Ovary (tissue), 9 donors: ENCODE measurements around the gene LMOD2. TPM values are rescaled to one million over a fixed set of nuclear protein-coding genes. Genes with fewer than 3 reads are reported as not detected.

Experiments used
- DNase-seq, 5 donors: peaks; one replicate each; pipeline ENCODE4 v3.0.0-alpha.2; 2019 to 2020
- H3K27ac ChIP-seq, 2 donors: fragments of 200-600 bp; one replicate each; pipeline versions ENCODE4 v1.5.1 to v1.8.0; 2019 to 2022
- H3K27me3 ChIP-seq: fragments of 200-600 bp; one replicate; pipeline ENCODE4 v1.8.0; 2022
- H3K36me3 ChIP-seq: fragments of 200-600 bp; sonication (generic); one replicate; pipeline ENCODE4 v1.5.1; 2019
- H3K4me1 ChIP-seq: one replicate; pipeline ENCODE4 v1.8.1; 2013; ENCODE audit warnings: mild to moderate bottlenecking, moderate library complexity; ENCODE audit not compliant: insufficient read depth
- H3K4me3 ChIP-seq: fragments of 200-600 bp; sonication (generic); one replicate; pipeline ENCODE4 v1.5.1; 2017
- H3K9me3 ChIP-seq, 2 donors: fragments of 200-600 bp in 1 of 2; sonication (generic) in 1 of 2; one replicate each; pipeline versions ENCODE4 v1.5.1 to v1.8.1; 2013 to 2019; ENCODE audit warnings: mild to moderate bottlenecking in 1 of 2, moderate library complexity in 1 of 2
- CTCF ChIP-seq, 3 donors: fragments of 450-650 bp in 2 of 3; fragments of 200-600 bp in 1 of 3; IDR thresholded peaks; one replicate each; pipeline versions ENCODE4 v1.5.1 to v1.8.0; 2016 to 2022; ENCODE audit warnings: antibody characterized with exemption in 3 of 3, mild to moderate bottlenecking in 1 of 3
- EP300 ChIP-seq: sonication (generic); formaldehyde crosslinking; IDR thresholded peaks from one replicate; pipeline ENCODE4 v1.6.1; 2017; ENCODE audit warnings: antibody characterized with exemption
- POLR2A ChIP-seq: fragments of 450-650 bp; IDR thresholded peaks from one replicate; pipeline ENCODE4 v1.6.1; 2017; ENCODE audit warnings: antibody characterized with exemption, mild to moderate bottlenecking, moderate library complexity
- whole genome bisulfite sequencing, 3 donors: extraction: QIAGEN DNeasy Blood & Tissue Kit in 1 of 3; methylation state at CpG; one replicate each; pipeline versions ENCODE4 v1.1.5 to v1.1.7; 2013 to 2017; 5-methylcytosine and 5-hydroxymethylcytosine counted together
- intact Hi-C, 4 donors: fragments of 100-400 bp; cut with DNase I; formaldehyde crosslinking; loops; one replicate each; pipeline versions ENCODE4 v1.11.0 to v1.15.1; 2022 to 2023
- polyA plus RNA-seq, 2 donors: library from polyadenylated mRNA; stranded (reverse); fragments of 200-250 nt in 1 of 2; fragments of 350-450 nt in 1 of 2; fragmentation: Illumina TruSeq in 1 of 2; extraction: RNeasy Lipid Tissue Mini Kit (QIAGEN cat#74804) in 1 of 2; gene quantifications; one replicate each; pipeline ENCODE4 v1.2.3, GENCODE V29; 2013 to 2014
- total RNA-seq, 7 donors: library from RNA; depleted of rRNA in 2 of 7; stranded (reverse); fragments of >200 nt in 2 of 7; fragmentation: NEBNext Ultra II Directional in 3 of 7; extraction: Animal tissue kit (Norgen Biotek cat#: 25700) in 3 of 7; gene quantifications; one replicate each; pipeline versions ENCODE4 v1.1.0 to v1.2.4, GENCODE V29; 2016 to 2023
- donor health status: DM: no; HTN: no; CAD: no; lungs with moderate emphysema.
- donor health status: DM: no; HTN: no; CAD: no.
- donor health status: Bipolar disorder and iron deficiency.
- donor health status: DM: yes; HTN: yes; CAD: no.
- donor health status: DM: no; HTN: no; CAD: no.
- donor health status: DM: yes; HTN: yes; CAD: no.

Gene LMOD2
- total and polyA plus RNA-seq, 9 donors: 0.07 to 0.15 TPM; not detected in 7

GRCh38 chr7:123695944-123696677, 40.4 kb downstream of the LMOD2 start:
- intact Hi-C loops: loop anchor here in 1 of 4 donors (10.0 kb wide), 1 partner anchor 49 kb away; the partner anchor contains the start of gene WASL
- Histone ChIP-seq H3K4me3 (no peak overlapping the region), H3K9me3 (no peaks in the 10 kb centered on the region), H3K27me3 (no peaks in the 10 kb centered on the region), H3K36me3 (no peaks in the 10 kb centered on the region), H3K27ac (no peak overlapping the region), H3K4me1 (no peaks in the 10 kb centered on the region)
- no peak for TF ChIP-seq EP300
- no peak for DNase-seq
- 60 to 68% (median 66%) methylated on average over 3 of the region's 3 CpGs for WGBS, 3 donors

- DNase-seq: no peak
- 77 to 93% (median 84%) methylated on average over 1 of the region's 1 CpG for WGBS, 3 donors
- Histone ChIP-seq H3K27ac (no peak overlapping the region), H3K27me3 (no peaks in the 10 kb centered on the region), H3K9me3 (no peaks in the 10 kb centered on the region), H3K4me3 (no peak overlapping the region), H3K36me3 (no peaks in the 10 kb centered on the region), H3K4me1 (no peaks in the 10 kb centered on the region)
- no peak for TF ChIP-seq EP300
- TF ChIP-seq POLR2A: no peak
- TF ChIP-seq CTCF (IDR thresholded peaks at IDR 0.05): no peak
- intact Hi-C loops: no loop called here
Measured at GRCh38 chr7:123705211-123705901, 49.7 kb downstream of the LMOD2 start.

GRCh38 chr7:123709525-123709924, 53.9 kb downstream of the LMOD2 start:
- Histone ChIP-seq H3K4me3 (no peak overlapping the region), H3K9me3 (no peaks in the 10 kb centered on the region), H3K27me3 (no peaks in the 10 kb centered on the region), H3K36me3 (no peaks in the 10 kb centered on the region), H3K4me1 (peaks cover 2% of the 10 kb centered on the region), H3K27ac (no peak overlapping the region)
- intact Hi-C loops: no loop called here
- DNase-seq: no peak
- TF ChIP-seq EP300: no peak
- 45 to 91% (median 68%) methylated on average over 2 of the region's 2 CpGs for WGBS, 3 donors

- H3K4me3 ChIP-seq: no peak overlapping the region
- H3K4me1 ChIP-seq: peaks cover 2% of the 10 kb centered on the region
- no peaks in the 10 kb centered on the region for H3K27me3 ChIP-seq
- no peaks in the 10 kb centered on the region for H3K36me3 ChIP-seq
- intact Hi-C loops: no loop called here
- no peaks in the 10 kb centered on the region for H3K9me3 ChIP-seq
- no peak for TF ChIP-seq POLR2A
- no peak for TF ChIP-seq EP300
- TF ChIP-seq CTCF (IDR thresholded peaks at IDR 0.05): no peak
- DNase-seq: no peak
- 21 to 44% (median 28%) methylated on average over 2 of the region's 2 CpGs for WGBS, 3 donors
- H3K27ac ChIP-seq: no peak overlapping the region
Measured at GRCh38 chr7:123710683-123711082, 55.0 kb downstream of the LMOD2 start.

GRCh38 chr7:123711832-123712293, 56.2 kb downstream of the LMOD2 start:
- H3K4me3 ChIP-seq: no peak overlapping the region
- H3K9me3 ChIP-seq: no peaks in the 10 kb centered on the region
- H3K27me3 ChIP-seq: no peaks in the 10 kb centered on the region
- H3K36me3 ChIP-seq: no peaks in the 10 kb centered on the region
- intact Hi-C loops: no loop called here
- peaks cover 2% of the 10 kb centered on the region for H3K4me1 ChIP-seq
- no peak overlapping the region for H3K27ac ChIP-seq
- DNase-seq: no peak
- TF ChIP-seq CTCF (IDR thresholded peaks at IDR 0.05): no peak
- TF ChIP-seq EP300: no peak
- no peak for TF ChIP-seq POLR2A
